ENCODE results near the gene TSC2.
A peak's percentile ranks its signal among the peaks of the same experiment; 100 is the strongest.

DNA sequence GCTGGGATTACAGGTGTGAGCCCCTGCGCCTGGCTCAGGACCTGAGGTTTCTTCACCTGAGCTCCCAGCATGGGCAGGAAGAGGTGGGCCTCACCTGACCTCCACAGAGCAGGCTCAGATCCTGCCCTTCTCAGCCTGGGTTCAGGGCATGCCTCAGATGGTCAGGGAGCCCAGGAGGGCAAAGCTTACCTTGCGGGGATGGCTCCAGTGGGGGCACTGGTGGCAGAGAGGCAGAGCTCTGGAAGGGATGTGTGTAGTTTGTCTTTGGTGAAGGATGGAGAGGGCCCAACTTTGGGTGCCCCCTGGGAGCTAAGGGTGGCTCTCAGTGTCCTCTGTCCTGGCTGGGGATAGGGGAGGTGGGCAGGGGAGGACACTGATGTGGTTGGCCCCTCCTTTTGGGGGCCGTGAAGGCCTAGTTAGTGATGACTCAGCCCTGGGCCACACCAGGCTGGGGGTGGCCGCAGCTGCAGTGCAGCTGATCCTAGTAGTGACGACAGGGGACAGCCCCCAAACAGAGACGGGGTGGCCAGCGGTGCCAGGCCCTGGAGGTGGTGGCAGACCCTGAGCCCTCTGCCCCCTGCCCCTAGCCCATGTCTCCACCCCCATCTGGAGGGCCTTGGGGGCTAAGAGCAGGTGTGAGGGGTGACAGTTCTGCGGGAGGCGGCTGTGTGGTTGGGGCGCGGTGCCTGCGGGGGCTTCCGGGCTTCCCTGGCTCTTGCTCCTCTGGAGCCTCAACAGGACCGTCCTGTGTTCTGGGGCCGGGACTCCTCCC, 15.3 kb upstream of the TSC2 start:
- TF ChIP-seq, protein P1, sequence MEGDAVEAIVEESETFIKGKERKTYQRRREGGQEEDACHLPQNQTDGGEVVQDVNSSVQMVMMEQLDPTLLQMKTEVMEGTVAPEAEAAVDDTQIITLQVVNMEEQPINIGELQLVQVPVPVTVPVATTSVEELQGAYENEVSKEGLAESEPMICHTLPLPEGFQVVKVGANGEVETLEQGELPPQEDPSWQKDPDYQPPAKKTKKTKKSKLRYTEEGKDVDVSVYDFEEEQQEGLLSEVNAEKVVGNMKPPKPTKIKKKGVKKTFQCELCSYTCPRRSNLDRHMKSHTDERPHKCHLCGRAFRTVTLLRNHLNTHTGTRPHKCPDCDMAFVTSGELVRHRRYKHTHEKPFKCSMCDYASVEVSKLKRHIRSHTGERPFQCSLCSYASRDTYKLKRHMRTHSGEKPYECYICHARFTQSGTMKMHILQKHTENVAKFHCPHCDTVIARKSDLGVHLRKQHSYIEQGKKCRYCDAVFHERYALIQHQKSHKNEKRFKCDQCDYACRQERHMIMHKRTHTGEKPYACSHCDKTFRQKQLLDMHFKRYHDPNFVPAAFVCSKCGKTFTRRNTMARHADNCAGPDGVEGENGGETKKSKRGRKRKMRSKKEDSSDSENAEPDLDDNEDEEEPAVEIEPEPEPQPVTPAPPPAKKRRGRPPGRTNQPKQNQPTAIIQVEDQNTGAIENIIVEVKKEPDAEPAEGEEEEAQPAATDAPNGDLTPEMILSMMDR (IDR thresholded peaks at IDR 0.05 in 2 of 3, conservative IDR thresholded peaks at IDR 0.05 in 1 of 3; ENCODE audit: insufficient read depth in 2 of 3, low read depth in 1 of 3, low read length in 3 of 3), result no peak
- TF ChIP-seq, protein P2, sequence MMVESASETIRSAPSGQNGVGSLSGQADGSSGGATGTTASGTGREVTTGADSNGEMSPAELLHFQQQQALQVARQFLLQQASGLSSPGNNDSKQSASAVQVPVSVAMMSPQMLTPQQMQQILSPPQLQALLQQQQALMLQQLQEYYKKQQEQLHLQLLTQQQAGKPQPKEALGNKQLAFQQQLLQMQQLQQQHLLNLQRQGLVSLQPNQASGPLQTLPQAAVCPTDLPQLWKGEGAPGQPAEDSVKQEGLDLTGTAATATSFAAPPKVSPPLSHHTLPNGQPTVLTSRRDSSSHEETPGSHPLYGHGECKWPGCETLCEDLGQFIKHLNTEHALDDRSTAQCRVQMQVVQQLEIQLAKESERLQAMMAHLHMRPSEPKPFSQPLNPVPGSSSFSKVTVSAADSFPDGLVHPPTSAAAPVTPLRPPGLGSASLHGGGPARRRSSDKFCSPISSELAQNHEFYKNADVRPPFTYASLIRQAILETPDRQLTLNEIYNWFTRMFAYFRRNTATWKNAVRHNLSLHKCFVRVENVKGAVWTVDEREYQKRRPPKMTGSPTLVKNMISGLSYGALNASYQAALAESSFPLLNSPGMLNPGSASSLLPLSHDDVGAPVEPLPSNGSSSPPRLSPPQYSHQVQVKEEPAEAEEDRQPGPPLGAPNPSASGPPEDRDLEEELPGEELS (CRISPR knock-in tag; IDR thresholded peaks at IDR 0.05; ENCODE audit: borderline replicate concordance), result 0 out of 2 replicates have a peak, but pooled peaks have one; percentile 21
- TF ChIP-seq SMC3 (conservative IDR thresholded peaks at IDR 0.05; ENCODE audit: insufficient read depth, low read depth, low read length) (no peak), RBFOX2 (IDR thresholded peaks at IDR 0.05; ENCODE audit: low read depth, low read length) (no peak), ZSCAN32 (CRISPR knock-in tag; IDR thresholded peaks at IDR 0.05) (no peak), KLF16 (IDR thresholded peaks at IDR 0.05) (no peak), MXI1 (IDR thresholded peaks at IDR 0.05; ENCODE audit: low read depth, low read length) (no peak), GTF2E2 (tag; IDR thresholded peaks at IDR 0.05) (no peak)
- TF ChIP-seq, protein P3, sequence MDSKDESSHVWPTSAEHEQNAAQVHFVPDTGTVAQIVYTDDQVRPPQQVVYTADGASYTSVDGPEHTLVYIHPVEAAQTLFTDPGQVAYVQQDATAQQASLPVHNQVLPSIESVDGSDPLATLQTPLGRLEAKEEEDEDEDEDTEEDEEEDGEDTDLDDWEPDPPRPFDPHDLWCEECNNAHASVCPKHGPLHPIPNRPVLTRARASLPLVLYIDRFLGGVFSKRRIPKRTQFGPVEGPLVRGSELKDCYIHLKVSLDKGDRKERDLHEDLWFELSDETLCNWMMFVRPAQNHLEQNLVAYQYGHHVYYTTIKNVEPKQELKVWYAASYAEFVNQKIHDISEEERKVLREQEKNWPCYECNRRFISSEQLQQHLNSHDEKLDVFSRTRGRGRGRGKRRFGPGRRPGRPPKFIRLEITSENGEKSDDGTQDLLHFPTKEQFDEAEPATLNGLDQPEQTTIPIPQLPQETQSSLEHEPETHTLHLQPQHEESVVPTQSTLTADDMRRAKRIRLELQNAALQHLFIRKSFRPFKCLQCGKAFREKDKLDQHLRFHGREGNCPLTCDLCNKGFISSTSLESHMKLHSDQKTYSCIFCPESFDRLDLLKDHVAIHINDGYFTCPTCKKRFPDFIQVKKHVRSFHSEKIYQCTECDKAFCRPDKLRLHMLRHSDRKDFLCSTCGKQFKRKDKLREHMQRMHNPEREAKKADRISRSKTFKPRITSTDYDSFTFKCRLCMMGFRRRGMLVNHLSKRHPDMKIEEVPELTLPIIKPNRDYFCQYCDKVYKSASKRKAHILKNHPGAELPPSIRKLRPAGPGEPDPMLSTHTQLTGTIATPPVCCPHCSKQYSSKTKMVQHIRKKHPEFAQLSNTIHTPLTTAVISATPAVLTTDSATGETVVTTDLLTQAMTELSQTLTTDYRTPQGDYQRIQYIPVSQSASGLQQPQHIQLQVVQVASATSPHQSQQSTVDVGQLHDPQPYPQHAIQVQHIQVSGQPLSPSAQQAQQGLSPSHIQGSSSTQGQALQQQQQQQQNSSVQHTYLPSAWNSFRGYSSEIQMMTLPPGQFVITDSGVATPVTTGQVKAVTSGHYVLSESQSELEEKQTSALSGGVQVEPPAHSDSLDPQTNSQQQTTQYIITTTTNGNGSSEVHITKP (IDR thresholded peaks at IDR 0.05; ENCODE audit: partially characterized antibody), result no peak
- TF ChIP-seq, protein P4, sequence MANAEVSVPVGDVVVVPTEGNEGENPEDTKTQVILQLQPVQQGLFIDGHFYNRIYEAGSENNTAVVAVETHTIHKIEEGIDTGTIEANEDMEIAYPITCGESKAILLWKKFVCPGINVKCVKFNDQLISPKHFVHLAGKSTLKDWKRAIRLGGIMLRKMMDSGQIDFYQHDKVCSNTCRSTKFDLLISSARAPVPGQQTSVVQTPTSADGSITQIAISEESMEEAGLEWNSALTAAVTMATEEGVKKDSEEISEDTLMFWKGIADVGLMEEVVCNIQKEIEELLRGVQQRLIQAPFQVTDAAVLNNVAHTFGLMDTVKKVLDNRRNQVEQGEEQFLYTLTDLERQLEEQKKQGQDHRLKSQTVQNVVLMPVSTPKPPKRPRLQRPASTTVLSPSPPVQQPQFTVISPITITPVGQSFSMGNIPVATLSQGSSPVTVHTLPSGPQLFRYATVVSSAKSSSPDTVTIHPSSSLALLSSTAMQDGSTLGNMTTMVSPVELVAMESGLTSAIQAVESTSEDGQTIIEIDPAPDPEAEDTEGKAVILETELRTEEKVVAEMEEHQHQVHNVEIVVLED (CRISPR knock-in tag; IDR thresholded peaks at IDR 0.05), result no peak

All from K562 (cell line).